ENCODE data around the gene PPP3CA.

- no peak for TF ChIP-seq POLR2A (IDR thresholded peaks at IDR 0.05; ENCODE audit: low read depth, low read length)
- no peak for TF ChIP-seq POLR2AphosphoS5 (IDR thresholded peaks at IDR 0.05; ENCODE audit: low read depth, low read length)
- TF ChIP-seq TAF1 (IDR thresholded peaks at IDR 0.05; ENCODE audit: low read depth, low read length) = no peak
Observed at GRCh38 chr4:101309925-101310324, 37.4 kb downstream of the PPP3CA start.
